HepG2 (cell line): ENCODE data around the gene FANCE. TPM values are rescaled to one million over a fixed set of nuclear protein-coding genes. Genes with fewer than 3 reads are reported as not detected.

Experiments
- ATAC-seq: fragments of 200-7000 bp; cut with Tn5 transposase; 3 replicates; pipeline ENCODE4 v1.9.1; 2020; ENCODE audit warnings: mild to moderate bottlenecking, moderate library complexity
- BruUV-seq: library from RNA; stranded (reverse); fragments of 400-500 nt; replicated peaks from 2 replicates; lab custom pipeline; 2021; lab: Mats Ljungman, UMichigan
- CTCF ChIA-PET: fragments of 300-600 bp; formaldehyde crosslinking; extraction: SDS; loops from one replicate; lab custom pipeline; 2021; ENCODE audit warnings: low total read pairs, inconsistent platforms, low intra/inter-chr PET ratio; lab: Yijun Ruan, JAX
- POLR2A ChIA-PET: fragments of 350-600 bp; sonication (Branson Sonifier 250); formaldehyde crosslinking; loops from one replicate; lab custom pipeline; 2020; ENCODE audit warnings: antibody characterized with exemption, inconsistent platforms; lab: Yijun Ruan, JAX
- DNase-seq: peaks from one replicate; pipeline ENCODE4 v3.0.0-alpha.2; 2015; ENCODE audit warnings: low spot score
- FAIRE-seq: peaks from 3 replicates; lab custom pipeline; 2011; peaks lifted over from hg19 to GRCh38; lab: Jason Lieb, UNC
- H2AFZ ChIP-seq: one replicate; pipeline ENCODE4 v1.6.1; 2011; ENCODE audit warnings: low read length, inconsistent platforms
- H3K27ac ChIP-seq: fragments of 300-600 bp; 3 replicates; pipeline ENCODE4 v1.8.0; 2011; ENCODE audit warnings: mixed run types, mild to moderate bottlenecking, mixed read lengths, low read length, inconsistent platforms; ENCODE audit not compliant: insufficient read depth; ENCODE audit errors: extremely low read length
- H3K27me3 ChIP-seq, 2 experiments: fragments of 200-600 bp in 1 of 2; 2 replicates in 1 of 2; 3 replicates in 1 of 2; pipeline versions ENCODE4 v1.6.0 to v1.8.0; 2011; ENCODE audit warnings: low read length in 2 of 2, mild to moderate bottlenecking in 2 of 2, moderate library complexity in 2 of 2, inconsistent platforms in 1 of 2; ENCODE audit not compliant: insufficient read depth in 2 of 2, control insufficient read depth in 1 of 2
- H3K36me3 ChIP-seq, 2 experiments: fragments of 200-600 bp in 1 of 2; replicated peaks in 1 of 2; 2 replicates in 1 of 2; 3 replicates in 1 of 2; pipeline versions ENCODE4 v1.5.1 to v1.8.0; 2011; ENCODE audit warnings: low read length in 2 of 2, inconsistent platforms in 1 of 2; ENCODE audit not compliant: insufficient read depth in 2 of 2, control insufficient read depth in 1 of 2
- H3K4me1 ChIP-seq: 2 replicates; pipeline ENCODE4 v1.5.1; 2012; ENCODE audit warnings: low read length, inconsistent platforms; ENCODE audit not compliant: insufficient read depth
- H3K4me2 ChIP-seq: 2 replicates; pipeline ENCODE4 v1.6.0; 2011; ENCODE audit warnings: low read depth, low read length, inconsistent platforms
- H3K4me3 ChIP-seq, 3 experiments: fragments of 200-600 bp in 1 of 3; sonication (generic), shearing (Covaris generic) in 1 of 3; replicated peaks in 1 of 3; 2 replicates each; pipeline ENCODE4 v1.5.1; 2011 to 2016; ENCODE audit warnings: low read length in 3 of 3, inconsistent platforms in 2 of 3, low read depth in 2 of 3, mild to moderate bottlenecking in 2 of 3, control low read depth in 1 of 3, mixed read lengths in 1 of 3; ENCODE audit not compliant: insufficient read depth in 1 of 3
- H3K79me2 ChIP-seq: one replicate; pipeline ENCODE4 v1.6.1; 2011; ENCODE audit warnings: low read length, inconsistent platforms; ENCODE audit not compliant: insufficient read depth
- H3K9ac ChIP-seq: 2 replicates; pipeline ENCODE4 v1.6.0; 2011; ENCODE audit warnings: mild to moderate bottlenecking, low read depth, low read length, inconsistent platforms; ENCODE audit not compliant: insufficient read depth
- H3K9me3 ChIP-seq: 2 replicates; pipeline ENCODE4 v1.5.1; 2012; ENCODE audit warnings: mild to moderate bottlenecking, low read length
- H4K20me1 ChIP-seq: 2 replicates; pipeline ENCODE4 v1.6.0; 2011; ENCODE audit warnings: inconsistent platforms, mild to moderate bottlenecking, low read length, moderate library complexity; ENCODE audit not compliant: insufficient read depth
- AFF4 ChIP-seq: sonication (generic); formaldehyde crosslinking; IDR thresholded peaks from 2 replicates; pipeline ENCODE4 v1.4.0; 2020; ENCODE audit warnings: missing genetic modification reagents
- FOXC1 ChIP-seq: sonication (generic); formaldehyde crosslinking; IDR thresholded peaks from 2 replicates; pipeline ENCODE4 v1.8.0; 2022; ENCODE audit warnings: mild to moderate bottlenecking, missing genetic modification reagents, borderline replicate concordance
- HMG20A ChIP-seq: IDR thresholded peaks from 2 replicates; pipeline ENCODE4 v1.6.1; 2016; ENCODE audit warnings: borderline replicate concordance
- MED8 ChIP-seq: sonication (generic); formaldehyde crosslinking; IDR thresholded peaks from 2 replicates; pipeline ENCODE4 v1.8.1; 2023; ENCODE audit warnings: mild to moderate bottlenecking, missing genetic modification reagents; ENCODE audit not compliant: insufficient replicate concordance
- PITX1 ChIP-seq: sonication (generic); formaldehyde crosslinking; IDR thresholded peaks from 2 replicates; pipeline ENCODE4 v1.5.1; 2020; ENCODE audit warnings: mild to moderate bottlenecking, missing genetic modification reagents
- POGZ ChIP-seq: sonication (generic); formaldehyde crosslinking; IDR thresholded peaks from 2 replicates; pipeline ENCODE4 v1.4.0; 2020; ENCODE audit warnings: mild to moderate bottlenecking, missing genetic modification reagents
- TBX3 ChIP-seq: fragments of 450-650 bp; IDR thresholded peaks from 2 replicates; pipeline ENCODE4 v1.6.1; 2017; ENCODE audit warnings: antibody characterized with exemption, mild to moderate bottlenecking, inconsistent platforms, borderline replicate concordance
- TEAD3 ChIP-seq: optimal IDR thresholded peaks from 2 replicates; pipeline ENCODE3; 2016; ENCODE audit warnings: borderline replicate concordance
- ZFP90 ChIP-seq: sonication (generic); formaldehyde crosslinking; IDR thresholded peaks from 2 replicates; pipeline ENCODE4 v1.8.0; 2022; ENCODE audit warnings: missing genetic modification reagents, mild to moderate bottlenecking, inconsistent platforms, borderline replicate concordance
- ZFP91 ChIP-seq: sonication (generic); formaldehyde crosslinking; IDR thresholded peaks from 2 replicates; pipeline ENCODE4 v1.9.0; 2022; ENCODE audit warnings: missing genetic modification reagents, mild to moderate bottlenecking, borderline replicate concordance
- ZNF205 ChIP-seq: IDR thresholded peaks from 2 replicates; pipeline ENCODE4 v1.6.1; 2018; ENCODE audit warnings: missing biosample characterization, missing genetic modification reagents
- ZNF280B ChIP-seq: sonication (generic); formaldehyde crosslinking; IDR thresholded peaks from 2 replicates; pipeline ENCODE4 v1.5.0; 2020; ENCODE audit warnings: missing genetic modification reagents, mild to moderate bottlenecking, borderline replicate concordance
- ZNF333 ChIP-seq: sonication (generic); formaldehyde crosslinking; IDR thresholded peaks from 2 replicates; pipeline ENCODE4 v1.4.0; 2020; ENCODE audit warnings: mild to moderate bottlenecking, missing genetic modification reagents, borderline replicate concordance
- ZNF781 ChIP-seq: sonication (generic); formaldehyde crosslinking; IDR thresholded peaks from 2 replicates; pipeline ENCODE4 v1.5.1; 2020; ENCODE audit warnings: borderline replicate concordance, mild to moderate bottlenecking, missing genetic modification reagents; ENCODE audit errors: not compliant biosample characterization
- WGBS: methylation state at CpG from one replicate; pipeline ENCODE4 v1.1.6; 2017; ENCODE audit warnings: low lambda C conversion rate; 5-methylcytosine and 5-hydroxymethylcytosine counted together
- in situ Hi-C: cut with HindIII; loops from 2 replicates; pipeline ENCODE4 v1.10.0; 2017; ENCODE audit warnings: low pct_unique_long_range_greater_than_20kb; ENCODE audit not compliant: extremely low pct_ligation_motif_present
- intact Hi-C: fragments of 100-400 bp; cut with micrococcal nuclease; formaldehyde crosslinking; loops from one replicate; pipeline ENCODE4 v1.10.0; 2022; ENCODE audit not compliant: unreplicated experiment
- polyA plus RNA-seq, 8 experiments: library from polyadenylated mRNA; depleted of rRNA in 3 of 8; stranded (reverse) in 7 of 8; unstranded in 1 of 8; fragments of >200 nt; fragmentation: Illumina TruSeq in 4 of 8; extraction: Trizol in 4 of 8; gene quantifications; 2 replicates each; pipeline versions ENCODE4 v1.2.1 to v1.2.3, GENCODE V29; 2011 to 2016; ENCODE audit warnings: low read depth in 4 of 8, missing spikeins in 1 of 8, mixed read lengths in 1 of 8; ENCODE audit not compliant: insufficient read depth in 1 of 8
- total RNA-seq, 5 experiments: library from RNA; depleted of rRNA; stranded (reverse); fragments of >200 nt; fragmentation: Illumina TruSeq; extraction: Trizol; gene quantifications; 2 replicates each; pipeline ENCODE4 v1.2.3, GENCODE V29; 2016; ENCODE audit warnings: low read depth in 1 of 5
- TF ChIP-seq, protein P1 (sequence below): sonication (generic); formaldehyde crosslinking; IDR thresholded peaks from 2 replicates; pipeline ENCODE4 v1.4.0; 2020; ENCODE audit warnings: missing genetic modification reagents, borderline replicate concordance

Gene FANCE
- total and polyA plus RNA-seq, 2 of the 13 experiments (the other 11 are each of a cell fraction or from before 2014, with no cell fraction given), result 7.1 to 11.2 TPM

DNA sequence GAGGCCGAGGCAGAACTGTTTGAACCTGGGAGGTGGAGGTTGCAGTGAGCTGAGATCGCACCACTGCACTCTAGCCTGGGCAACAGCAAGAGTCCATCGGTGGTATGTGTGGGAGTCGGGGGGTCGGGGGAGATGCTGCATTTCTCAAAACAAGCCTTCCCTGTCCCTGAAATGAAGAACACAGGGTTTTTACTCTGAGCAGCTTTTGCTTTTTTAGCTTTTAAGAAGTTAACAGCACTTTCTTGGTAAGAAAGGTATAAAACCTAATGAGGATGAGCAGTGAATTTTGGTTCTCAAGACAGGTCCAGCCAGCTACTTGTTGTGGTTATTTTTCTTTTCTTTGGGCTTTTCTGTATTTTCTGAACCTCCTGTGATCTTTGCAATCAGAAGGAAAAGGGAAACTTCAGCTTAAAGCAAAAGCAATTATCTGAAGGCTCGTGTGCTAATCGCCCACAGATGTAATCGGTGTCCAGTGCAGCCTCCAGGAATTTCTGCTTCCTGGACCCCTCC is 19.8 kb downstream of the FANCE start:
- peaks cover 30% of the 10 kb centered on the region for H3K79me2 ChIP-seq
- H3K36me3 ChIP-seq, result peaks cover 5 to 31% of the 10 kb centered on the region in 2 experiments
- H2AFZ ChIP-seq, result no peak overlapping the region
- H3K9me3 ChIP-seq, result no peaks in the 10 kb centered on the region
- H3K4me2 ChIP-seq, result 0 out of 2 replicates have a peak overlapping the region, but pooled peaks have one; percentile 1
- peaks cover 52% of the 10 kb centered on the region for H3K4me1 ChIP-seq
- 80% methylated on average over 8 of the region's 8 CpGs for WGBS
- no peak overlapping the region for H3K9ac ChIP-seq
- intact Hi-C loops (no loop called here), in situ Hi-C loops (no loop called here)
- FAIRE-seq (no peak), DNase-seq (no peak), ATAC-seq (no peak)
- H4K20me1 ChIP-seq, result peaks cover 51% of the 10 kb centered on the region
- no TSS peak for BruUV-seq
- ChIA-PET CTCF (no interaction called here), POLR2A (interaction anchor here (0.7 to 9.7 kb wide), 9 partner anchors 9 to 268 kb away, joined by 3 to 88 read pairs (median 4); partner anchors contain the start of genes FANCE, PPARD and TEAD3)
- peak overlapping the region; percentile 23 for H3K27ac ChIP-seq
- no peaks in the 10 kb centered on the region; a peak in 1 of 5 replicates for H3K27me3 ChIP-seq
- no peak overlapping the region for H3K4me3 ChIP-seq
- TF ChIP-seq ZNF205 (CRISPR knock-in tag) (no peak), ZFP91 (CRISPR knock-in tag) (0 out of 2 replicates have a peak, but pooled peaks have one; percentile 24), FOXC1 (CRISPR knock-in tag) (no peak), ZNF280B (CRISPR knock-in tag) (0 out of 2 replicates have a peak, but pooled peaks have one; percentile 32), PITX1 (no peak), ZFP90 (CRISPR knock-in tag) (no peak), ZNF781 (CRISPR knock-in tag) (no peak), TEAD3 (no peak), HMG20A (CRISPR knock-in tag) (no peak), MED8 (no peak), AFF4 (no peak), TBX3 (no peak), POGZ (CRISPR knock-in tag) (no peak), ZNF333 (no peak)
- TF ChIP-seq, protein P1, sequence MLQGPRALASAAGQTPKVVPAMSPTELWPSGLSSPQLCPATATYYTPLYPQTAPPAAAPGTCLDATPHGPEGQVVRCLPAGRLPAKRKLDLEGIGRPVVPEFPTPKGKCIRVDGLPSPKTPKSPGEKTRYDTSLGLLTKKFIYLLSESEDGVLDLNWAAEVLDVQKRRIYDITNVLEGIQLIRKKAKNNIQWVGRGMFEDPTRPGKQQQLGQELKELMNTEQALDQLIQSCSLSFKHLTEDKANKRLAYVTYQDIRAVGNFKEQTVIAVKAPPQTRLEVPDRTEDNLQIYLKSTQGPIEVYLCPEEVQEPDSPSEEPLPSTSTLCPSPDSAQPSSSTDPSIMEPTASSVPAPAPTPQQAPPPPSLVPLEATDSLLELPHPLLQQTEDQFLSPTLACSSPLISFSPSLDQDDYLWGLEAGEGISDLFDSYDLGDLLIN (CRISPR knock-in tag), result no peak
